PFSK-1 (cell line): Measurements from ENCODE around the gene DAAM1.

ENCODE experiments used
- POLR2AphosphoS5 ChIP-seq: IDR thresholded peaks from 2 replicates; pipeline ENCODE4 v1.6.1; 2012; ENCODE audit warnings: low read depth, mild to moderate bottlenecking, control low read depth, low read length, moderate library complexity
- SIN3A ChIP-seq: IDR thresholded peaks from 2 replicates; pipeline ENCODE4 v1.6.1; 2012; ENCODE audit warnings: mild to moderate bottlenecking, low read length, moderate library complexity, borderline replicate concordance; ENCODE audit not compliant: insufficient read depth

DNA sequence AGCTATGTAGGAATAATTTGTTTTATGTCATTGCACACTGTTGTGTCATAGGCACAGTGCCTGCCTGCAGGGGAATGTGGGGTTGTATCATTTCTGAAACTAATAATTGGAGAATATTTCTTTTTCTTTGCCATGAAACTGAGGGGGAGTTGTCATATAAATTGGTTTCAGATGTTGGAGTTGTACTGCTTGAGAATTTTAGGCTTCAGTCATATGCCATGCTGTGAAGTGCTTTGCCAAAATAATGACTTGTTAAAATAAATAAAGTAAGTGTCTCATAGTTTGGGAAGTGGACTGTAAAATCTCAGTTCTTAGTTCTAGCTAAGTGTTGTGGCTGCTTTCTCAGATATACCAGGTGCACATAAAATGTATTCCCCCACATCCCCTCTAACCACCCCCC is 116.8 kb downstream of the DAAM1 start:
- TF ChIP-seq SIN3A: no peak
- TF ChIP-seq POLR2AphosphoS5: no peak
